GM12892 (cell line): ENCODE data around the gene GPR146.

Experiments used
- DNase-seq: peaks from one replicate; pipeline ENCODE4 v3.0.0; 2011; ENCODE audit not compliant: insufficient read length
- FAIRE-seq: peaks from 2 replicates; lab custom pipeline; 2011; peaks lifted over from hg19 to GRCh38; lab: Jason Lieb, UNC
- POLR2A ChIP-seq: IDR thresholded peaks from 2 replicates; pipeline ENCODE4 v1.6.1; 2011; ENCODE audit warnings: low read depth, low read length, control low read depth
- POLR2AphosphoS5 ChIP-seq: IDR thresholded peaks from 2 replicates; pipeline ENCODE4 v1.6.1; 2011; ENCODE audit warnings: low read depth, low read length, control low read depth
- TAF1 ChIP-seq: IDR thresholded peaks from 2 replicates; pipeline ENCODE4 v1.6.1; 2011; ENCODE audit warnings: low read depth, mild to moderate bottlenecking, control low read depth, low read length, borderline replicate concordance

The GPR146 gene

GRCh38 chr7:1100386-1100785 is 56.0 kb downstream of the GPR146 start:
- DNase-seq (no peak), FAIRE-seq (no peak)
- TF ChIP-seq POLR2AphosphoS5, result no peak
- no peak for TF ChIP-seq POLR2A
- no peak for TF ChIP-seq TAF1

- TF ChIP-seq TAF1, result no peak
- TF ChIP-seq POLR2A, result no peak
- TF ChIP-seq POLR2AphosphoS5, result no peak
- DNase-seq (no peak), FAIRE-seq (no peak)
Observed at GRCh38 chr7:1100834-1101562, 56.7 kb downstream of the GPR146 start.

DNA sequence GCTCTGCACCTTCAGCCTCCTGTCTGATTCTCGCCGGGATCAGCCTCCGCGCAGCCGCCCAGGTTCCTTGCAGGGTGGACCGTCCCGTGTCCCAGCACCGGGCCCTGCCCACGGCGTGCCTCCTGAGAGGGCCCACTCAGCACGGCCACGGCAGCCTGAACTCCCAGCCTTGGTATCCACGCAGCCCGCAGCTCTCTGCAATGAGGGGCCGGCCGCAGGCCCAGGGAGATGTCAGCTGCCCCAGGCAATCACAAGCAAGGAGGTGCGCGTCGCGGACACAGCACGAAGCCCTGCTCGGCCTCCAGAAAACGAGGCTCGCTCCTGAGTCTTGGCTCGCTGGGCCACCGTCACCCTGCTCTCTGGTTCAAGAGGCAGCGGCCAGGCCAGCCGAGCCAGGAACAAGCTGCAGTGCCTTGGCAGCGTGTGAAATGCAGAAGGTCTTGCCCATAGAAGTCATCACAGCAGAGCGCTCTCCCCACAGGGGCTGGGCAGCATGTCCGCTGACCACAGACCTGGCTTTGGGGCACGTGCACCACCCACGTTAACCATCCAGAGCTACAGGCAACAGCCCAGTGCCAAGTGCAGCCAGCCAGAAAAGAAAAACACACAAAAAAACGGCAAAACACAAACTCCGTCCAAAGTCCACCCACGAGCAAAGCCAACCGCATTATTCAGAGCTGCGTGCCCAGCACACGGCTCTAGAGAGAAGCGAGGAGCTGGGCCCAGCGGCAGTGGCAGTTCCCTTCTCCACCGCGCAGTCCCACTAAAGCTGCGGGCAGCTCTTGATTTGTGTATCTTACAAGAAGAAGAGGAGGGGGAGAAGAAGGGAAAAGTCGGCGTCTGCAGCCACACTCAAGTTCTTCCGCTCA is 57.5 kb downstream of the GPR146 start:
- no peak for FAIRE-seq
- TF ChIP-seq TAF1, result no peak
- no peak for TF ChIP-seq POLR2A
- TF ChIP-seq POLR2AphosphoS5, result no peak

GRCh38 chr7:1103009-1103788 is 58.9 kb downstream of the GPR146 start:
- no peak; the same call in 1 of the 2 replicates for TF ChIP-seq POLR2AphosphoS5
- peak; percentile 40; the same call in 1 of the 2 replicates for TF ChIP-seq POLR2A
- no peak for TF ChIP-seq TAF1
- peak; percentile 55 for DNase-seq
- peak; percentile 94 for FAIRE-seq

More for the DNA sequence above, 57.5 kb downstream of the GPR146 start:
- no peak for DNase-seq

DNA sequence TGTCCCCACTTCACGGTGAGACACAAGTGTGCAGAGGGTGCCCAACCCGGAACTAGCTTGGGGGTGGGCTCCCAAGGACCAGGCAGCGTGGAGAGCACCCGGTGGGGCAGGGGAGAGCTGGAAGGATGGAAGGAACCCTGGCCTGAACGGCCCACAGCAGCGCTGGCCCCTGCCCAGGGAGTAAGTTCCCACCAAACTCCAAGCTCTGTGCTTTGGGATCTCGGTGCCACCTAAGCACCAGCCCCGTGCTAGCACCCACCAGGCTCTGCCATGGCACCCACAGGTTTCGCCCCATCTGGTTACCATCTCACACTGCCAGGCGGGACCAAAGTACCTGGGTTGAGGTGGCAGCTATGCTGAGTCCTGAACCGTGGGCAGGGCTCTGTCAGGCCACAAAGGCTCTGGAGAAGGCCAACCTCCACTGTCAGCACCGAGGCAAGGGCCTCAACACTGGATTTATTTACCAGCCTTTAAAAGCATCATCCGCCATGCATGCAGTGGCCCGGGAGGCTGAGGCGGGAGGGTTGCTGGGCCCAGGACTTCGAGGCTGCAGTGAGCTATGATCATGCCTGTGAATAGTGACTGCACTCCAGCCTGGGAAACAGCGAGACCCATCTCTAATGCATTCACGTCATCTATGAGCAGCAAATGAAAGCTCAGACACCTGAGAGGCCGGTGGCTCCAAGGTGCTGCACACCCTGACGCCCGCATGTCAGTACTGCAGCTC is 59.6 kb downstream of the GPR146 start:
- FAIRE-seq (peak; percentile 60), DNase-seq (no peak)
- no peak for TF ChIP-seq POLR2A
- no peak for TF ChIP-seq POLR2AphosphoS5
- TF ChIP-seq TAF1, result no peak

DNA sequence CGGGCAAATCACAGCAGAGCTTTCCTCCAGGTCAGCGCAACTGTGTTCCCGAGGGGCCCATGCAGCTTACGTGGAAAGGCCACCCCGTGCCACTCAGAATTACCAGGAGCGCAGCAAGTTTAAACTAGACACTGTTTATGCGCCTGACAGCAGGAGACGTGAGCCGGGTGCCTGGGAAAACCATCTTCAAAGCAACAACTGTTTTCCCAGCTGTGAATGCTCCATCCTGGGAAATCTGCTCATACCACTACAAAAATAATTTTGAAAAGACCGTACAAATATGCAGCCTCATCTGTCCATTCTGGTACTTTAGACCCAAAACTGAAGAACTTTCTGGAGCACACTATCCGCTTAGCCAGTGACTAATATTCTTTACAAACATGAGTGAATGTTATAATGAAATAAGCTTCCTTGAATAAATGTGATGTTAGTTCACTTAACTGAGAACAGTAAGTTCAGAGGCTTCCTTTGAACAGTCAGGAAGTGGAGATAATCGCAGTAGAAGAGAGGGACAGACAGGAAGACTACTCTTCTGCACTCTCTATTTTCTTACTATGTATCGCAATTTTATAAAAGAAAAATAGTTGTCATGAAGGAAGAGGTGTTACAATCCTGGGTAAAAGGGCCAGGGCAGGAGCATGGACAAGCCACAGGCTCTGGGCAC is 60.3 kb downstream of the GPR146 start:
- DNase-seq (no peak), FAIRE-seq (no peak)
- TF ChIP-seq POLR2A (no peak), POLR2AphosphoS5 (no peak), TAF1 (no peak)

DNA sequence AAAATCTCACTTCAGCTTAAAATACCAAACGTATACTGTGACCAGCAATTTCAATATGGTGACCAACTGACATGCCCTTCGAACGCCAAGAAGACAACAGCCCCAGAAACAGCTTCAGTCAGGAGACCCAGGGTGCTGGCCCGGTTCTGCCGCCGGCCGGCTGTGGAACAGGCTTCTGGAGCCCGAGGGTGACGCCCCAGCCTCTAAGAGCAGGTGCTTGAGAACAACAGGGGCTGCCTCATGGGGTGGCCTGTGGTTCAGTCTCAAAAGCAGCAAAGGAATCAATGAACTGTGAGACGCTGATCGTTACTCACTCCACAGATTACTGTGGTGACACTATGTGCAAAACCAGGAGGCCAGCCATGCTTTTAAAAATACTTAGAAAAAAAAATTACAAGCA is 60.8 kb downstream of the GPR146 start:
- FAIRE-seq (peak; percentile 80), DNase-seq (peak; percentile 56)
- TF ChIP-seq POLR2AphosphoS5, result no peak

DNA sequence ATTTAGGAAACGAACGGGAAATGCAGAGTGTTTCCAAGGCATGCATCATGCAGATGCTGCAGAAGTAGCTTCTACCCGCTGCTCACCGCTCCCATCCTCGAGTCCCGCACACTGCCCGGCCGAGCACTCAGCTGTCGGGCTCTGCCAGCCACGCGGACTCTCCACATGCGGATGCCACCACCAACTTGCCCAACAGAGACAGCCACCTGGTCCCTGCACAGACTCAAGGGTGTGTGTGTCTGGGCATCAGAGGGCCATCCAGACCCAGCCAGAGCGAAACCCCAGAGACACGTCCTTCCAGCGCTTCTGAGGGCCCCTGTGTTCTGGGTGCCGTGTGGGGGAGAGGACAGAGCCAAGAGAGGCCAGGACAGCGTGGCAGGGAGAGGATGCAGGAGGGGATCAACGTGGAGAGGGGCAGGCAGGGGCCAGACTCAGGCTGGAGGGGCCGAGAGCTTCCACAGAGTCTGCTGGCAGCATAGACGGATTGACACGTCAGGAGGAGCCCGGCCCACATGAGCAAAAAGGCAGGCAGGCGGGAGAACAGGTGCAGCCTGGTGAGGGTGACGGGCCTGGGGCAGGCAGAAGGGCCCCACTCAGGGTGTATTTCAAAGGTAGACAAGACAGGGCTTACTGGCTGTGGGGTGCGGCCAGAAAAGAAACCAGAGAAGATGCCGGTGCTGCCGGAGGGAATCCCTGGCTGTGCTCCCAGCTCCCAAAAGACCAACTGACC is 61.9 kb downstream of the GPR146 start:
- TF ChIP-seq TAF1 (no peak), POLR2AphosphoS5 (no peak), POLR2A (no peak)
- FAIRE-seq, result peak; percentile 33
- DNase-seq, result no peak

- DNase-seq (no peak), FAIRE-seq (no peak)
- TF ChIP-seq POLR2A, result no peak
- TF ChIP-seq POLR2AphosphoS5, result no peak
- no peak for TF ChIP-seq TAF1
Observed at GRCh38 chr7:1106793-1107421, 62.6 kb downstream of the GPR146 start.

DNA sequence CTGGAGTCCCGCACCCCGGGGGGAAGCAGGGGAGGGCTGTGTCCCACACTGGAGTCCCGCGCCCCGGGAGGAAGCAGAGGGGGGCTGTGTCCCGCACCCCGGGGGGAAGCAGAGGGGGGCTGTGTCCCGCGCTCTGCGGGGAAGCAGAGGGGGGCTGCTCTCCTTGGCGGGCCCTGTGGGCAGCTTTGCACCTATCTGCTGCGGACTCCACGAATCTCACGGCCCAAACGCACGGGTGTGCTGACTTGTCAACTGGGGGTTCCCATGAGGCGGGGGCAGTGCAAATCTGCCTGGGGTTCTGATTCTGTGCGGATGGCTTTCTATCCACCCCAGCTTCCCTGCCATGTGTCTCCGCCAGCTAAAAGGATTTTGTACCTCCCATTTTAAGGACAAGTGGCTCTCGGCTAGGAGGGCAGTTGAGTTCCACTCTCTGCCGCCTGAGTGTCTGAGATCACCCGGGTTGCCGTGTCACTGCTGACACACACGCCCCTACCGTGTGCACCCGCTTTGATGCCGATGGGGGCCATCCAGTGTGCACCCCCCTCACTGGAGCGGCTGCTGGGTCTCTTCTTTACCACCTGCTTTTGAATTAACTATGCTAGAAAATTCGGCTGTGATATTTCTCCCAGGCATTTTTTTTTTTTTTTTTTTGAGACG is 64.0 kb downstream of the GPR146 start:
- no peak for FAIRE-seq
- TF ChIP-seq TAF1 (no peak), POLR2AphosphoS5 (no peak), POLR2A (no peak)
- no peak for DNase-seq
